ENCODE data around the gene MLXIP.

The MLXIP gene

GRCh38 chr12:122099856-122100255 is 21.3 kb downstream of the MLXIP start:
- 0 out of 2 replicates have a peak, but pooled peaks have one; percentile 15 for TF ChIP-seq ZNF600 (tag by site-specific recombination; IDR thresholded peaks at IDR 0.05)
- no peak for TF ChIP-seq ZNF433 (tag by site-specific recombination; IDR thresholded peaks at IDR 0.05; ENCODE audit: low read depth)
- peak; percentile 66 for TF ChIP-seq ZBTB17 (tag by site-specific recombination; IDR thresholded peaks at IDR 0.05)
- no peak for TF ChIP-seq ZNF561 (tag by site-specific recombination; IDR thresholded peaks at IDR 0.05; ENCODE audit: borderline replicate concordance)
- no peak for TF ChIP-seq ZBTB1 (tag by site-specific recombination; IDR thresholded peaks at IDR 0.05)

DNA sequence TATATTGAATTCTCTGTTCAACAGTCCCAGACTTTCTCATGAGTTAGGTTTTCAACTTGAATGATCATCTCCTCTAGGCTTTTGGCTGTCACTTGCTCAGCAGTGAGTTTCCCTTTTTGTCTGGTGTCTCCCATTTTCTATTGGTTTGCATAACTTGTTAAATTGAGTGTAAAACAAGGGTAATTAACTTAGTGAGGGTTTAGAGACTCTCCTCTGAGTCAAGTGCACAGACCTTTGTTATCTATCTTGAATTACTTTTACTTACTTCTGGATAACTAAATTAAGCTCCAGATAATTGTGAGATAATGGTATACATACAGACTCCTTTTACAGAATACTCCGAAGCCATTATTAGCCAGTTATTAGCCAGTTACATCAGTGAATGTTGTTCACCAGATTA is 22.0 kb downstream of the MLXIP start:
- TF ChIP-seq ZNF558 (tag by site-specific recombination; IDR thresholded peaks at IDR 0.05) (no peak), FEZF1 (tag by site-specific recombination; IDR thresholded peaks at IDR 0.05) (peak; percentile 74), PRDM6 (tag by site-specific recombination; IDR thresholded peaks at IDR 0.05) (peak; percentile 82), OSR2 (tag by site-specific recombination; IDR thresholded peaks at IDR 0.05) (peak; percentile 33; the same call in 1 of the 2 replicates), ZNF423 (tag by site-specific recombination; IDR thresholded peaks at IDR 0.05) (no peak), KLF10 (tag by site-specific recombination; IDR thresholded peaks at IDR 0.05) (no peak), MEIS1 (CRISPR knock-in tag; IDR thresholded peaks at IDR 0.05; ENCODE audit: borderline replicate concordance) (no peak), ZNF133 (tag by site-specific recombination; IDR thresholded peaks at IDR 0.05) (no peak)
- TF ChIP-seq, protein P1, sequence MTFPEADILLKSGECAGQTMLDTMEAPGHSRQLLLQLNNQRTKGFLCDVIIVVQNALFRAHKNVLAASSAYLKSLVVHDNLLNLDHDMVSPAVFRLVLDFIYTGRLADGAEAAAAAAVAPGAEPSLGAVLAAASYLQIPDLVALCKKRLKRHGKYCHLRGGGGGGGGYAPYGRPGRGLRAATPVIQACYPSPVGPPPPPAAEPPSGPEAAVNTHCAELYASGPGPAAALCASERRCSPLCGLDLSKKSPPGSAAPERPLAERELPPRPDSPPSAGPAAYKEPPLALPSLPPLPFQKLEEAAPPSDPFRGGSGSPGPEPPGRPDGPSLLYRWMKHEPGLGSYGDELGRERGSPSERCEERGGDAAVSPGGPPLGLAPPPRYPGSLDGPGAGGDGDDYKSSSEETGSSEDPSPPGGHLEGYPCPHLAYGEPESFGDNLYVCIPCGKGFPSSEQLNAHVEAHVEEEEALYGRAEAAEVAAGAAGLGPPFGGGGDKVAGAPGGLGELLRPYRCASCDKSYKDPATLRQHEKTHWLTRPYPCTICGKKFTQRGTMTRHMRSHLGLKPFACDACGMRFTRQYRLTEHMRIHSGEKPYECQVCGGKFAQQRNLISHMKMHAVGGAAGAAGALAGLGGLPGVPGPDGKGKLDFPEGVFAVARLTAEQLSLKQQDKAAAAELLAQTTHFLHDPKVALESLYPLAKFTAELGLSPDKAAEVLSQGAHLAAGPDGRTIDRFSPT (tag by site-specific recombination; IDR thresholded peaks at IDR 0.05), result no peak
- TF ChIP-seq, protein P2, sequence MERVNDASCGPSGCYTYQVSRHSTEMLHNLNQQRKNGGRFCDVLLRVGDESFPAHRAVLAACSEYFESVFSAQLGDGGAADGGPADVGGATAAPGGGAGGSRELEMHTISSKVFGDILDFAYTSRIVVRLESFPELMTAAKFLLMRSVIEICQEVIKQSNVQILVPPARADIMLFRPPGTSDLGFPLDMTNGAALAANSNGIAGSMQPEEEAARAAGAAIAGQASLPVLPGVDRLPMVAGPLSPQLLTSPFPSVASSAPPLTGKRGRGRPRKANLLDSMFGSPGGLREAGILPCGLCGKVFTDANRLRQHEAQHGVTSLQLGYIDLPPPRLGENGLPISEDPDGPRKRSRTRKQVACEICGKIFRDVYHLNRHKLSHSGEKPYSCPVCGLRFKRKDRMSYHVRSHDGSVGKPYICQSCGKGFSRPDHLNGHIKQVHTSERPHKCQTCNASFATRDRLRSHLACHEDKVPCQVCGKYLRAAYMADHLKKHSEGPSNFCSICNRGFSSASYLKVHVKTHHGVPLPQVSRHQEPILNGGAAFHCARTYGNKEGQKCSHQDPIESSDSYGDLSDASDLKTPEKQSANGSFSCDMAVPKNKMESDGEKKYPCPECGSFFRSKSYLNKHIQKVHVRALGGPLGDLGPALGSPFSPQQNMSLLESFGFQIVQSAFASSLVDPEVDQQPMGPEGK (tag by site-specific recombination; IDR thresholded peaks at IDR 0.05), result no peak
- Histone ChIP-seq H3K9me3 (ENCODE audit: control insufficient read depth, insufficient read depth, low read depth, low read length) (no peaks in the 10 kb centered on the region), H3K27ac (ENCODE audit: extremely low read depth, low read depth, low read length) (no peak overlapping the region), H3K4me1 (ENCODE audit: control insufficient read depth, insufficient read depth, low read length) (peaks cover 27% of the 10 kb centered on the region), H3K4me3 (ENCODE audit: low read depth, low read length) (no peak overlapping the region), H3K36me3 (ENCODE audit: control insufficient read depth in 2 of 2, insufficient read depth in 1 of 2, low read length in 2 of 2) (no peaks in the 10 kb centered on the region)
- ChIA-PET POLR2A (interaction anchor here (0.6 to 1.5 kb wide), 2 partner anchors 11 to 22 kb away, joined by 3 to 4 read pairs; no protein-coding TSS in a partner anchor), CTCF (interaction anchor here (0.6 to 1.5 kb wide), 4 partner anchors 9 to 28 kb away, joined by 3 to 4 read pairs (median 3); no protein-coding TSS in a partner anchor)

More at GRCh38 chr12:122099856-122100255, 21.3 kb downstream of the MLXIP start:
- Histone ChIP-seq H3K4me3 (ENCODE audit: low read depth, low read length) (no peak overlapping the region), H3K9me3 (ENCODE audit: control insufficient read depth, insufficient read depth, low read depth, low read length) (no peaks in the 10 kb centered on the region), H3K27ac (ENCODE audit: extremely low read depth, low read depth, low read length) (no peak overlapping the region), H3K36me3 (ENCODE audit: control insufficient read depth in 2 of 2, insufficient read depth in 1 of 2, low read length in 2 of 2) (no peaks in the 10 kb centered on the region; a peak in 1 of 3 replicates), H3K4me1 (ENCODE audit: control insufficient read depth, insufficient read depth, low read length) (peaks cover 27% of the 10 kb centered on the region)
- ChIA-PET CTCF (interaction anchor here (0.6 to 1.5 kb wide), 4 partner anchors 9 to 58 kb away, joined by 3 to 4 read pairs (median 3); no protein-coding TSS in a partner anchor), POLR2A (interaction anchor here (0.6 to 1.5 kb wide), 2 partner anchors 12 to 22 kb away, joined by 3 to 4 read pairs; no protein-coding TSS in a partner anchor)

GRCh38 chr12:122102331-122102730 is 23.8 kb downstream of the MLXIP start:
- H3K36me3 ChIP-seq (ENCODE audit: control insufficient read depth in 2 of 2, insufficient read depth in 1 of 2, low read length in 2 of 2), result no peaks in the 10 kb centered on the region
- ChIA-PET POLR2A (interaction anchor here (0.6 kb wide), 1 partner anchor 872 kb away, joined by 3 read pairs; no protein-coding TSS in a partner anchor), CTCF (interaction anchor here (1.0 kb wide), 1 partner anchor 20 kb away, joined by 3 read pairs; no protein-coding TSS in a partner anchor)
- H3K4me1 ChIP-seq (ENCODE audit: control insufficient read depth, insufficient read depth, low read length), result peaks cover 27% of the 10 kb centered on the region
- H3K4me3 ChIP-seq (ENCODE audit: low read depth, low read length), result no peak overlapping the region
- H3K27ac ChIP-seq (ENCODE audit: extremely low read depth, low read depth, low read length), result no peak overlapping the region
- TF ChIP-seq ZNF37A (tag by site-specific recombination; IDR thresholded peaks at IDR 0.05) (no peak), ZNF416 (tag by site-specific recombination; IDR thresholded peaks at IDR 0.05) (no peak), KLF1 (tag by site-specific recombination; IDR thresholded peaks at IDR 0.05) (no peak), ZNF140 (tag by site-specific recombination; IDR thresholded peaks at IDR 0.05) (peak; percentile 44; the same call in 1 of the 2 replicates), ZNF843 (tag by site-specific recombination; IDR thresholded peaks at IDR 0.05) (no peak), ZNF558 (tag by site-specific recombination; IDR thresholded peaks at IDR 0.05) (no peak), ZNF394 (tag by site-specific recombination; IDR thresholded peaks at IDR 0.05; ENCODE audit: borderline replicate concordance) (no peak), ZNF146 (tag by site-specific recombination; IDR thresholded peaks at IDR 0.05) (peak; percentile 39; the same call in 1 of the 2 replicates), ZNF623 (tag by site-specific recombination; IDR thresholded peaks at IDR 0.05) (no peak), ZBTB21 (tag by site-specific recombination; IDR thresholded peaks at IDR 0.05) (no peak)
- no peaks in the 10 kb centered on the region for H3K9me3 ChIP-seq (ENCODE audit: control insufficient read depth, insufficient read depth, low read depth, low read length)

All from HEK293 (cell line).